PC-3 (cell line): ENCODE results near the gene ETFA. TPM values are rescaled to one million over a fixed set of nuclear protein-coding genes. Genes with fewer than 3 reads are reported as not detected.

ENCODE experiments used
- ATAC-seq: fragments of 200-7000 bp; cut with Tn5 transposase; 2 replicates; pipeline ENCODE4 v1.9.1; 2020; ENCODE audit warnings: mild to moderate bottlenecking, moderate library complexity
- BruUV-seq: library from RNA; stranded (reverse); fragments of 400-500 nt; replicated peaks from 2 replicates; lab custom pipeline; 2021; lab: Mats Ljungman, UMichigan
- CTCF ChIA-PET: fragments of 300-600 bp; sonication (Branson Sonifier 250); formaldehyde crosslinking; loops from one replicate; lab custom pipeline; 2022; ENCODE audit warnings: antibody characterized with exemption; lab: Charles Lee
- POLR2A ChIA-PET: fragments of 300-600 bp; sonication (Branson Sonifier 250); formaldehyde crosslinking; loops from one replicate; lab custom pipeline; 2022; ENCODE audit warnings: antibody characterized with exemption; ENCODE audit not compliant: unreplicated experiment; lab: Charles Lee
- DNase-seq: peaks from one replicate; pipeline ENCODE4 v3.0.0-alpha.2; 2015
- H2AFZ ChIP-seq: fragments of 300-600 bp; sonication (generic); 2 replicates; pipeline ENCODE4 v1.6.0; 2016; ENCODE audit warnings: antibody characterized with exemption, low read length
- H3F3A ChIP-seq: fragments of 300-600 bp; sonication (generic); one replicate; pipeline ENCODE4 v1.6.0; 2017; ENCODE audit warnings: antibody characterized with exemption, low read length, control low read depth, mild to moderate bottlenecking; ENCODE audit not compliant: unreplicated experiment
- H3K27ac ChIP-seq: fragments of 300-600 bp; sonication (generic); 2 replicates; pipeline ENCODE4 v1.5.1; 2016; ENCODE audit warnings: mild to moderate bottlenecking, low read length
- H3K27me3 ChIP-seq: fragments of 300-600 bp; sonication (generic); 2 replicates; pipeline ENCODE4 v1.6.1; 2016; ENCODE audit warnings: low read length, mixed read lengths
- H3K36me3 ChIP-seq: fragments of 300-600 bp; sonication (generic); 2 replicates; pipeline ENCODE4 v1.6.1; 2016; ENCODE audit warnings: low read depth, mixed run types, low read length, mixed read lengths
- H3K4me1 ChIP-seq: fragments of 300-600 bp; sonication (generic); 2 replicates; pipeline ENCODE4 v1.5.1; 2016; ENCODE audit warnings: low read length; ENCODE audit not compliant: insufficient read depth
- H3K4me2 ChIP-seq: fragments of 300-600 bp; sonication (generic); 2 replicates; pipeline ENCODE4 v1.6.0; 2016; ENCODE audit warnings: low read length
- H3K4me3 ChIP-seq: fragments of 300-600 bp; sonication (generic); 2 replicates; pipeline ENCODE4 v1.5.1; 2016; ENCODE audit warnings: mild to moderate bottlenecking, low read length, mixed read lengths
- H3K79me2 ChIP-seq: fragments of 300-600 bp; sonication (generic); 2 replicates; pipeline ENCODE4 v1.6.1; 2017; ENCODE audit warnings: low read length, mixed read lengths
- H3K9ac ChIP-seq: fragments of 300-600 bp; sonication (generic); 2 replicates; pipeline ENCODE4 v1.6.0; 2016; ENCODE audit warnings: mild to moderate bottlenecking, low read length
- H3K9me2 ChIP-seq: fragments of 300-600 bp; sonication (generic); replicated peaks from 2 replicates; pipeline ENCODE4 v1.6.1; 2016; ENCODE audit warnings: mixed run types, low read length, mixed read lengths
- H3K9me3 ChIP-seq: fragments of 300-600 bp; sonication (generic); 2 replicates; pipeline ENCODE4 v1.6.1; 2016; ENCODE audit warnings: low read length, mixed read lengths
- H4K20me1 ChIP-seq: fragments of 300-600 bp; sonication (generic); 2 replicates; pipeline ENCODE4 v1.6.1; 2016; ENCODE audit warnings: low read length, mixed read lengths
- CTCF ChIP-seq: fragments of 300-600 bp; sonication (generic); conservative IDR thresholded peaks from 2 replicates; pipeline ENCODE4 v1.5.1; 2017; ENCODE audit warnings: antibody characterized with exemption, low read depth, mild to moderate bottlenecking, low read length
- EZH2 ChIP-seq: fragments of 300-600 bp; sonication (generic); IDR thresholded peaks from one replicate; pipeline ENCODE4 v1.6.1; 2017; ENCODE audit warnings: antibody characterized with exemption, mild to moderate bottlenecking, low read length; ENCODE audit not compliant: unreplicated experiment
- EZH2phosphoT487 ChIP-seq: fragments of 300-600 bp; sonication (generic); IDR thresholded peaks from 2 replicates; pipeline ENCODE4 v1.6.1; 2018; ENCODE audit warnings: mild to moderate bottlenecking, antibody characterized with exemption, low read length, borderline replicate concordance
- intact Hi-C: fragments of 100-400 bp; cut with micrococcal nuclease; formaldehyde crosslinking; loops from 2 replicates; pipeline ENCODE4 v1.9.0; 2023
- total RNA-seq: library from RNA; depleted of rRNA; stranded (reverse); fragments of >200 nt; gene quantifications from 2 replicates; pipeline ENCODE4 v1.2.3, GENCODE V29; 2014

ETFA gene
- total RNA-seq, 1 experiment from 2014 or later, result 160 TPM

- no peak overlapping the region for H2AFZ ChIP-seq
- no peak overlapping the region for H3K4me3 ChIP-seq
- H3K36me3 ChIP-seq, result no peaks in the 10 kb centered on the region
- no peaks in the 10 kb centered on the region for H3K9me2 ChIP-seq
- H3K4me2 ChIP-seq, result no peak overlapping the region
- ChIA-PET CTCF (no interaction called here), POLR2A (no interaction called here)
- TF ChIP-seq CTCF, result no peak
- TF ChIP-seq EZH2phosphoT487, result no peak
- no peak for TF ChIP-seq EZH2
- intact Hi-C loops, result no loop called here
- no peak overlapping the region for H3K27ac ChIP-seq
- DNase-seq (no peak), ATAC-seq (no peak)
- H3K9ac ChIP-seq, result no peak overlapping the region
- no TSS peak for BruUV-seq
- H3K79me2 ChIP-seq, result peaks cover 15% of the 10 kb centered on the region
- H3F3A ChIP-seq, result no peaks in the 10 kb centered on the region
- H3K27me3 ChIP-seq, result no peaks in the 10 kb centered on the region
- peaks cover 14% of the 10 kb centered on the region for H3K4me1 ChIP-seq
- no peaks in the 10 kb centered on the region for H3K9me3 ChIP-seq
- H4K20me1 ChIP-seq, result no peaks in the 10 kb centered on the region
These were observed 31.3 kb upstream of the ETFA start for GRCh38 chr15:76342382-76343201.

- H3K4me1 ChIP-seq, result peaks cover 17% of the 10 kb centered on the region
- no peaks in the 10 kb centered on the region for H3K27me3 ChIP-seq
- H3K9me2 ChIP-seq, result no peaks in the 10 kb centered on the region
- POLR2A ChIA-PET, result no interaction called here
- no peak overlapping the region for H2AFZ ChIP-seq
- no peak overlapping the region for H3K27ac ChIP-seq
- ATAC-seq (no peak), DNase-seq (no peak)
- H4K20me1 ChIP-seq, result no peaks in the 10 kb centered on the region
- no peak overlapping the region for H3K4me3 ChIP-seq
- BruUV-seq, result no TSS peak
- H3K36me3 ChIP-seq, result no peaks in the 10 kb centered on the region
- H3K4me2 ChIP-seq, result no peak overlapping the region
- H3K9ac ChIP-seq, result no peak overlapping the region
- H3F3A ChIP-seq, result no peaks in the 10 kb centered on the region
- peaks cover 18% of the 10 kb centered on the region for H3K79me2 ChIP-seq
- intact Hi-C loops, result no loop called here
- no peaks in the 10 kb centered on the region for H3K9me3 ChIP-seq
- TF ChIP-seq EZH2phosphoT487 (no peak), EZH2 (no peak), CTCF (no peak)
- CTCF ChIA-PET, result no interaction called here
These were observed 30.8 kb upstream of the ETFA start for GRCh38 chr15:76342058-76342381.

GRCh38 chr15:76341366-76342057 lies 30.2 kb upstream of the ETFA start:
- Histone ChIP-seq H3K27ac (no peak overlapping the region), H3K4me2 (no peak overlapping the region), H3K27me3 (no peaks in the 10 kb centered on the region), H3K79me2 (peaks cover 18% of the 10 kb centered on the region), H3K9ac (no peak overlapping the region), H3K36me3 (no peaks in the 10 kb centered on the region), H3K4me3 (no peak overlapping the region), H4K20me1 (no peaks in the 10 kb centered on the region), H3F3A (no peaks in the 10 kb centered on the region), H3K9me2 (no peaks in the 10 kb centered on the region), H3K9me3 (no peaks in the 10 kb centered on the region), H2AFZ (no peak overlapping the region), H3K4me1 (peaks cover 17% of the 10 kb centered on the region)
- no peak for DNase-seq
- no peak for ATAC-seq
- intact Hi-C loops, result no loop called here
- POLR2A ChIA-PET, result no interaction called here
- CTCF ChIA-PET, result no interaction called here
- TF ChIP-seq EZH2phosphoT487 (no peak), CTCF (no peak), EZH2 (no peak)
- BruUV-seq, result no TSS peak
